Adrenal gland (tissue), 12 donors: Measurements from ENCODE around the gene SLC22A12. TPM values are rescaled to one million over a fixed set of nuclear protein-coding genes. Genes with fewer than 3 reads are reported as not detected.

Experiments used
- DNase-seq, 7 donors: peaks; one replicate each; pipeline ENCODE4 v3.0.0-alpha.2; 2019 to 2020
- H3K27ac ChIP-seq, 5 donors: fragments of 200-600 bp; sonication (generic) in 4 of 5; 1 replicate in 3 of 5; 2 replicates in 2 of 5; pipeline versions ENCODE4 v1.5.1 to v1.8.0; 2016 to 2020; ENCODE audit warnings: mild to moderate bottlenecking in 1 of 5
- H3K27me3 ChIP-seq: fragments of 200-600 bp; 2 replicates; pipeline ENCODE4 v1.8.0; 2021
- H3K36me3 ChIP-seq, 2 donors: fragments of 200-600 bp; replicated peaks in 1 of 2; 1 replicate in 1 of 2; 2 replicates in 1 of 2; pipeline versions ENCODE4 v1.5.1 to v1.8.0; 2018 to 2022
- H3K4me1 ChIP-seq, 2 donors: fragments of 200-600 bp; replicated peaks in 1 of 2; 1 replicate in 1 of 2; 2 replicates in 1 of 2; pipeline versions ENCODE4 v1.5.1 to v1.8.0; 2018 to 2021
- H3K4me3 ChIP-seq, 4 donors: fragments of 200-600 bp; sonication (generic) in 3 of 4; one replicate each; pipeline ENCODE4 v1.5.1; 2016 to 2018
- H3K9me3 ChIP-seq, 3 donors: fragments of 200-600 bp; sonication (generic) in 1 of 3; replicated peaks in 1 of 3; 1 replicate in 2 of 3; 2 replicates in 1 of 3; pipeline versions ENCODE4 v1.5.1 to v1.8.0; 2016 to 2021
- POLR2A ChIP-seq, 2 donors: fragments of 450-650 bp; IDR thresholded peaks; one replicate each; pipeline ENCODE4 v1.6.1; 2017; ENCODE audit warnings: antibody characterized with exemption in 2 of 2, mild to moderate bottlenecking in 2 of 2, moderate library complexity in 1 of 2
- WGBS, 4 donors: extraction: QIAGEN DNeasy Blood & Tissue Kit in 2 of 4; methylation state at CpG; one replicate each; pipeline versions ENCODE4 v1.1.5 to v1.1.7; 2013 to 2017; 5-methylcytosine and 5-hydroxymethylcytosine counted together
- intact Hi-C, 2 donors: fragments of 100-400 bp; cut with DNase I; formaldehyde crosslinking; loops; one replicate each; pipeline versions ENCODE4 v1.14.1 to v1.15.0; 2022 to 2023
- polyA plus RNA-seq, 3 donors: library from polyadenylated mRNA; stranded (reverse); fragments of 200-250 nt in 2 of 3; fragments of 350-450 nt in 1 of 3; fragmentation: Illumina TruSeq in 1 of 3; extraction: RNeasy Lipid Tissue Mini Kit (QIAGEN cat#74804) in 1 of 3; gene quantifications; one replicate each; pipeline ENCODE4 v1.2.3, GENCODE V29; 2013 to 2014
- total RNA-seq, 9 donors: library from RNA; depleted of rRNA in 4 of 9; stranded (reverse); fragments of >200 nt in 4 of 9; fragments of 120-200 nt in 1 of 9; fragmentation: NEBNext Ultra II Directional in 1 of 9; extraction: Animal tissue kit (Norgen Biotek cat#: 25700) in 1 of 9; gene quantifications; one replicate each; pipeline versions ENCODE4 v1.1.0 to v1.2.4, GENCODE V29; 2013 to 2023
- TF ChIP-seq, protein P1 (sequence below), 6 experiments: fragments of 450-650 bp in 4 of 6; fragments of 200-600 bp in 2 of 6; sonication (generic) in 1 of 6; IDR thresholded peaks; 1 replicate in 5 of 6; 2 replicates in 1 of 6; pipeline versions ENCODE4 v1.5.1 to v1.8.0; 2016 to 2021; ENCODE audit warnings: antibody characterized with exemption in 6 of 6, mild to moderate bottlenecking in 2 of 6, moderate library complexity in 1 of 6
- donor health status: healthy with polysubstance abuse.
- donor health status: Bipolar disorder and iron deficiency.
- donor health status: DM: yes; HTN: yes; CAD: no.
- donor health status: DM: no; HTN: no; CAD: no.
- donor health status: DM: no; HTN: no; CAD: no.
- donor health status: DM: yes; HTN: yes; CAD: no.

Gene SLC22A12
- total and polyA plus RNA-seq, 12 donors: not detected

- intact Hi-C loops: no loop called here
- TF ChIP-seq POLR2A (IDR thresholded peaks at IDR 0.05): no peak
- TF ChIP-seq, protein P1, sequence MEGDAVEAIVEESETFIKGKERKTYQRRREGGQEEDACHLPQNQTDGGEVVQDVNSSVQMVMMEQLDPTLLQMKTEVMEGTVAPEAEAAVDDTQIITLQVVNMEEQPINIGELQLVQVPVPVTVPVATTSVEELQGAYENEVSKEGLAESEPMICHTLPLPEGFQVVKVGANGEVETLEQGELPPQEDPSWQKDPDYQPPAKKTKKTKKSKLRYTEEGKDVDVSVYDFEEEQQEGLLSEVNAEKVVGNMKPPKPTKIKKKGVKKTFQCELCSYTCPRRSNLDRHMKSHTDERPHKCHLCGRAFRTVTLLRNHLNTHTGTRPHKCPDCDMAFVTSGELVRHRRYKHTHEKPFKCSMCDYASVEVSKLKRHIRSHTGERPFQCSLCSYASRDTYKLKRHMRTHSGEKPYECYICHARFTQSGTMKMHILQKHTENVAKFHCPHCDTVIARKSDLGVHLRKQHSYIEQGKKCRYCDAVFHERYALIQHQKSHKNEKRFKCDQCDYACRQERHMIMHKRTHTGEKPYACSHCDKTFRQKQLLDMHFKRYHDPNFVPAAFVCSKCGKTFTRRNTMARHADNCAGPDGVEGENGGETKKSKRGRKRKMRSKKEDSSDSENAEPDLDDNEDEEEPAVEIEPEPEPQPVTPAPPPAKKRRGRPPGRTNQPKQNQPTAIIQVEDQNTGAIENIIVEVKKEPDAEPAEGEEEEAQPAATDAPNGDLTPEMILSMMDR (IDR thresholded peaks at IDR 0.05): no peak
- H3K36me3 ChIP-seq: no peaks in the 10 kb centered on the region
- WGBS, 4 donors: 85 to 94% (median 89%) methylated on average over 3 to 4 of the region's 4 CpGs
- no peaks in the 10 kb centered on the region for H3K9me3 ChIP-seq
- H3K27ac ChIP-seq: no peak overlapping the region
- no peaks in the 10 kb centered on the region for H3K4me1 ChIP-seq
- H3K27me3 ChIP-seq: no peaks in the 10 kb centered on the region
- no peak overlapping the region for H3K4me3 ChIP-seq
- DNase-seq: no peak
Observed at GRCh38 chr11:64631675-64632074, 40.7 kb downstream of the SLC22A12 start.

- WGBS, 4 donors: 80 to 100% (median 86%) methylated on average over 1 to 6 of the region's 6 CpGs
- no peak for DNase-seq
- no peak overlapping the region for H3K27ac ChIP-seq
- H3K4me3 ChIP-seq: no peak overlapping the region
- TF ChIP-seq POLR2A (IDR thresholded peaks at IDR 0.05): no peak
- TF ChIP-seq, protein P1 (IDR thresholded peaks at IDR 0.05): no peak
- H3K36me3 ChIP-seq: no peaks in the 10 kb centered on the region
- no peaks in the 10 kb centered on the region for H3K27me3 ChIP-seq
- intact Hi-C loops: no loop called here
- H3K9me3 ChIP-seq: no peaks in the 10 kb centered on the region
- H3K4me1 ChIP-seq: no peaks in the 10 kb centered on the region
Observed at GRCh38 chr11:64632237-64632636, 41.2 kb downstream of the SLC22A12 start.

DNA sequence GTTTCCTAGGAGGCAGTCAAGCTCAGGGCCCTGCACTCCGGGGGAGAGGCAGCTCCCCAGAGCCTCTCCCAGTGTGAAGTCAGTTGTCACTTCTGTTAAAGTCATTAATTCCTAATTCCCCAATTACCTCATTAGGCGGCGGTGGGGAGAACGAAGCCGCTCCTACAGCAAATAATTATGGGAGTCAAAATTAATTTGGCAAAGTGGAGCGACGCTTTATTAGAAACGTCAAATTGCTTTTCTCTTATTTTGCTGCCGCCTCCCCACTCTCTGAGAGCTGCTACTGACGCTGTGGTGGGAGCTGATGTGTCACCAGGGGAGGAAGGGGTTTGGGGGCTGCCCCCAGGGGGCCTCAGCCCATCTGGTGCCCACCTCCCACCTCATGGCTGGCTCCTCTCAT, 41.6 kb downstream of the SLC22A12 start:
- DNase-seq: no peak
- 90 to 94% (median 92%) methylated on average over 9 to 10 of the region's 10 CpGs for WGBS, 4 donors
- TF ChIP-seq, protein P1 (IDR thresholded peaks at IDR 0.05): no peak
- no peak for TF ChIP-seq POLR2A (IDR thresholded peaks at IDR 0.05)
- H3K4me3 ChIP-seq: no peak overlapping the region
- no peaks in the 10 kb centered on the region for H3K36me3 ChIP-seq
- no peaks in the 10 kb centered on the region for H3K27me3 ChIP-seq
- H3K4me1 ChIP-seq: no peaks in the 10 kb centered on the region
- no peak overlapping the region for H3K27ac ChIP-seq
- no peaks in the 10 kb centered on the region for H3K9me3 ChIP-seq
- intact Hi-C loops: no loop called here

DNA sequence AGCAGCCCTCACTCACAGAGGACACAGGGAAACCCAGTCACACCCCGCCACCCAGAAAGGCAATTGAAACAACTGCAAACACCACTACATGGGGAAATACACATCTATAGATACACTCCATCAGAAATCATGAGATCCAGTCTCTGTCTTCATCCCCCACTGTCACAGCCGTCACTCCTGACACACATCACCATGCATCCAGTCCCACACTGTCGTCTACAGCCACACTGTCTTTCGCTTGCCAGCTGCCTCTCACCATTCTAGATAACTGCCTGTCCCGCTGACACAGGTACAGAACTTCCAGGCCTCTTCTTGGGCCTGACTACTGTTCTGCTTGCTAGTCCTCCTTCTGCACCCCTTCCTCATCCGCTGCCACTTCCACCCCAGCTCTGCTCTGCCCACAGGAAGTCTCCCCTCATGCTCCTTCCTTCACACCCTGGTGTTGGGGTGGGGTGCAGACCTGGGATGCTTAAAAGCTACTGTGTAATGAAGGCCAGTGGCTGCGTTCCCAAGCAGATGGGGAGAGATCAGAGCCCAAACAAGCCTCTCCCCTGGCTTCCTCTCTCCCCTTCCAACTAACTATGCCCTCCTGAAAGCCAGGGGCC, 42.6 kb downstream of the SLC22A12 start:
- TF ChIP-seq, protein P1 (IDR thresholded peaks at IDR 0.05): no peak
- no peak for TF ChIP-seq POLR2A (IDR thresholded peaks at IDR 0.05)

More for the DNA sequence above, 42.6 kb downstream of the SLC22A12 start:
- Histone ChIP-seq H3K36me3 (no peaks in the 10 kb centered on the region), H3K4me1 (no peaks in the 10 kb centered on the region), H3K4me3 (no peak overlapping the region), H3K27ac (no peak overlapping the region), H3K27me3 (no peaks in the 10 kb centered on the region), H3K9me3 (no peaks in the 10 kb centered on the region)
- 83 to 89% (median 86%) methylated on average over 6 to 7 of the region's 7 CpGs for WGBS, 4 donors
- DNase-seq: no peak
- intact Hi-C loops: no loop called here
